Prostate gland (tissue), 2 donors: ENCODE measurements around the gene MRPL47.

Experiments
- POLR2AphosphoS5 ChIP-seq: sonication (generic); formaldehyde crosslinking; IDR thresholded peaks from one replicate; pipeline ENCODE4 v1.6.1; 2017; ENCODE audit warnings: antibody characterized with exemption
- TF ChIP-seq, protein P1 (sequence below), 4 experiments: fragments of 200-600 bp in 2 of 4; fragments of 450-650 bp in 2 of 4; sonication (generic) in 2 of 4; IDR thresholded peaks; 1 replicate in 3 of 4; 2 replicates in 1 of 4; pipeline ENCODE4 v1.5.1; 2016 to 2019; ENCODE audit warnings: antibody characterized with exemption in 4 of 4, mild to moderate bottlenecking in 2 of 4, moderate library complexity in 2 of 4

DNA sequence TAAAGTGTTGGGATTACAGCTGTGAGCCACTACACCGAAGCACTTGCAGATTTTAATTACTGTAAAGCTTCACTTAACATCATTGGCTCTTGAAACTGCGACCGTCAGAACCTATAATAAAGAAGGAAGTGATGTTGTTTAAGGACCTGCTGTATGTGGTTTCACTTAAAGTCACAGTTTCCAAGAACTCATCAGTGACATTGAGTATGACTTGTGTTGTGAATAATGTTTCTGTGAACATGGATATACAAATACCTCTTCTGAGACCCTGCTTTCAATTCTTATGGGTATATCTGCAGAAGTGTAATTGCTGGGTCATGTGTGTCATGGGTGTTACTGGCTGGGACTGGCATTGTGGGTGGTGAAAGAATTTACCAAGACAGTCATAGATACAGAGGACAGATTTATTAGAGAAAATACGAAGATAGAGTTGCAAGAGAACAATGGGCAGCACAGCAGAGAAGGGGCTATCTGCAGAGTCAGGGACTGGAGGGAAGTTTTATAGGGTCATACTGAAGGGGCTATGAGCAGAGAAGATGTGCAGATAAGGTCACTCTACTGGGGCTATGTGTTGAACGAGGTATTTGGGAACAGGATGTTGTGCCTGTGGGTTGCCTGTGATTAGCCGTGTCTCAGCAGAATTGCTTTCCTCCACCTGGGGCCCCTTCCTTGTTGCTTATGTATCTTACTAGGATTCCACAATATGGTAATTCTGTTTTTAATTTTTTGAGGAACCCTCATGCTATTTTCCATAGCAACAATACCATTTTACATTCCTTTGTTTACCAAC is 4.7 kb upstream of the MRPL47 start:
- TF ChIP-seq, protein P1, sequence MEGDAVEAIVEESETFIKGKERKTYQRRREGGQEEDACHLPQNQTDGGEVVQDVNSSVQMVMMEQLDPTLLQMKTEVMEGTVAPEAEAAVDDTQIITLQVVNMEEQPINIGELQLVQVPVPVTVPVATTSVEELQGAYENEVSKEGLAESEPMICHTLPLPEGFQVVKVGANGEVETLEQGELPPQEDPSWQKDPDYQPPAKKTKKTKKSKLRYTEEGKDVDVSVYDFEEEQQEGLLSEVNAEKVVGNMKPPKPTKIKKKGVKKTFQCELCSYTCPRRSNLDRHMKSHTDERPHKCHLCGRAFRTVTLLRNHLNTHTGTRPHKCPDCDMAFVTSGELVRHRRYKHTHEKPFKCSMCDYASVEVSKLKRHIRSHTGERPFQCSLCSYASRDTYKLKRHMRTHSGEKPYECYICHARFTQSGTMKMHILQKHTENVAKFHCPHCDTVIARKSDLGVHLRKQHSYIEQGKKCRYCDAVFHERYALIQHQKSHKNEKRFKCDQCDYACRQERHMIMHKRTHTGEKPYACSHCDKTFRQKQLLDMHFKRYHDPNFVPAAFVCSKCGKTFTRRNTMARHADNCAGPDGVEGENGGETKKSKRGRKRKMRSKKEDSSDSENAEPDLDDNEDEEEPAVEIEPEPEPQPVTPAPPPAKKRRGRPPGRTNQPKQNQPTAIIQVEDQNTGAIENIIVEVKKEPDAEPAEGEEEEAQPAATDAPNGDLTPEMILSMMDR (IDR thresholded peaks at IDR 0.05): no peak
- TF ChIP-seq POLR2AphosphoS5: no peak
